ENCODE data around the gene MRPL43.

MRPL43 gene

DNA sequence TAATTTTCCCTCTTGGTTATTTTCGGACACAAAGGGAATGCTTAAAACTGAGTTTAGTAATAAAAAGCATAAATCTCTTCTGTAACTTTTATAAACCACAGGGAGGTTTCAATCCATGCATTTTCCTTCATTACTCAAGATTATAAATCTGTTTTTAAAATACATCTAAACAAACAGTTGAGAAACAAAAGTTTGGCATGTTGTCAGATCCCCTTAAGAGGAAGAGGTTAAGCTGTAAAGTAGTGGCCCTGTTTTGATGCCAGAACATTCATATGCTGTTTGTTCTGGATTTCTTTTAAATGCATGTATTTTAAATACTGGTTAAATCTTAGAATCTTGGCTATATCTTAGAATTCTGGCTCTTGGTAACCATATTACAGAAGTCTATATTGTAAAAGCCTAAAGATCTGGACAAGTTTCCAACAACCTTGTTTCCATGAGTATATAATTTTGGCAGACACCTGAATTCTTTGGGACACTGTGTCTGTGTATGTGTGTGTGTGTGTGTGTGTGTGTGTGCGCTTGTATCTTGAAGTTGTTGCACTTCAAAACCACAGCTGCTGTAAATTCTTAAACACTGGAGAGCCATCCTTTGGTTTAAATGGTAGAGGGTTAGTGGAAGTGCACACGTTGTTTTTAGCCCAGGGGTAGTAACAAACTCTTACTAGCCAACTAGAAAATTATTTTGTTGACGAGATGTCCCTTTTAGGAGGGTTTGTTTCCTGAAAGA lies 24.8 kb downstream of the MRPL43 start:
- no peak for DNase-seq

DNA sequence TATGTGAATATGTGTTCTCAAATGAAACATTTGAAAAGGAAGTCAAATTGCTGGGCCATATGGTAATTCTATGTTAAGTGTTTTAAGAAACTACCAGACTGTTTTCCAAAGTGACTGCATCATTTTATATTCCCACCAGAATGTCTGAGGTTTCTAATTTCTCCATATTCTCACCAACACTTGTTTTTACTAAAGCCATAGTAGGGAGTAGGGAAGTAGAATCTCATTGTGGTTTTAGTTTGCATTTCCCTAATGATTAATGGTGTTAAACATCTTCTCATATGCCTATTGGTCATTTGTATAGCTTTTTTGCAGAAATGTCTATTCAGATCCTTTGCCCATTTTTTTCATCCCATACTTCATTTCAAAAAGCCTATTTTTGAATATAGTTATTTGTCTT lies 27.0 kb downstream of the MRPL43 start:
- no peak for DNase-seq

DNA sequence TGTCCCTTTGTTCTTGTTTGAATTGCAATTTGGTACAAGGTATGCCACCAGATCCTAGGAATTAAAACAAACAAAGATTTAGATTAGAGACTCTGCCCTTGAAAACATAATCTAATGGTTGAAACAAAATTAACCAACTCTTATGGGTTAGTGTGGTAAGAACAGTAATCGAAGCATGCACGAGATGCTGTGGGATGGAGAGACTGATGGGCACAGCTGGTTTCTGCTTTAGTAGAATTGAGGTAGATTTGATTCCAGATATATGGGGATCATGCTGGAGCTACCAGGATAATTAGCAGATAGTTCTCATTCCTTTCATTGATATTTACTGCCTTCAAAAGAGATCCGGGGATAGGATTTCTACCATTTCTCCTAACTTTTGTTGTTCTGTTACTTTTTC lies 38.4 kb downstream of the MRPL43 start:
- no peak for DNase-seq

DNA sequence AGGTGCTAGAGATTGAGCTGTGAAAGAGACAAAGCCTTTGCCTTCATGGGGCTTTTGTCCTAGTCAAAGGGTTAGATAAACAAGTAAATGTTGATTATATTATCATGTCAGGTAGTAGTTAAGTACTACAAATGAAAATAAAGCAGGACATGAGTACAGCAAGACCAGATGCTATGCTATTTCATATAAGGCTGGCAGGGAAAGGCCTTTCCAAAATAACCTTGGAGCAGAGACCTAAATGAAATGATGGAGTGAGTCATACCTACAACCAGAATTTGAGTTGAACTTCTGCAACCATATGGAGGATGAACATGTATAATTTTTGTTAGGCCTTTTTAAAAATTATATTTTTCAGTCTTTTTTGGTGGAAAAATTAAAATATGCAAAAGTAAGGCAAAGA lies 41.5 kb downstream of the MRPL43 start:
- DNase-seq = no peak

DNA sequence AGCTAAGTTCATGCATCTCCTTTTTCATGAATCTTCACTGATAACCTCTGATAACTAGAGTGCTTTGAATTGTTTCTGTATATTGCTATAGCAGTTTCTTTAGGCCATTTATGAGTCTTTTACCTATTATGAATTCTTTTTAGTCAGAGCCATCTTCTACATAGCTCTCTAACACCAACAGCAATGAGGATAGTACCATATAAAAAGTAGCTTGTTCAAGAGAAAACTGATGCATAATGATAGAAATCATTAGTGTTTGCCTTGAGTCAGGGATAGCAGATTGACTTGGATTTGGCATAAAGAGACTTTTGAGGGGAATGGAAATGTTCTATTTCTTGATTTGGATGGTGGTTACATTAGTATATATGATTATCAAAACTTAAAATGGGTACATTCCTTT lies 43.8 kb downstream of the MRPL43 start:
- DNase-seq = no peak

DNA sequence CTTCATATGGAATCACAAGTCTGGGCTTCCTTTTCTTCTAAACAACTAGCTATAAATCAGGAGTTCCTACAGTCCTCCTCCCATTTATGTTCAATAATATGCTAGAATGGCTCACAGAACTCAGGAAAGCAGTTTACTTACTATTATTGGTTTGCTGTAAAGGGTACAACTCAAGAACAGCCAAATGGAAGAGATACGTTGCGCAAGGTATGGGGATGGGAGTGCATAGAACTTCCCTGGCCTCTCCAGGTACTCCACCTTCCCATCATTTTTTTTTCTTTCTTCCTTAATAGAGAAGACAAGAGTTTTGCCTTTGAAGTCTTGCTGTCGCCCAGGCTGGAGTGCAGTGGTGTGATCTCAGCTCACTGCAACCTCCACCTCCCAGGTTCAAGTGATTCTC lies 45.1 kb downstream of the MRPL43 start:
- DNase-seq = no peak

DNA sequence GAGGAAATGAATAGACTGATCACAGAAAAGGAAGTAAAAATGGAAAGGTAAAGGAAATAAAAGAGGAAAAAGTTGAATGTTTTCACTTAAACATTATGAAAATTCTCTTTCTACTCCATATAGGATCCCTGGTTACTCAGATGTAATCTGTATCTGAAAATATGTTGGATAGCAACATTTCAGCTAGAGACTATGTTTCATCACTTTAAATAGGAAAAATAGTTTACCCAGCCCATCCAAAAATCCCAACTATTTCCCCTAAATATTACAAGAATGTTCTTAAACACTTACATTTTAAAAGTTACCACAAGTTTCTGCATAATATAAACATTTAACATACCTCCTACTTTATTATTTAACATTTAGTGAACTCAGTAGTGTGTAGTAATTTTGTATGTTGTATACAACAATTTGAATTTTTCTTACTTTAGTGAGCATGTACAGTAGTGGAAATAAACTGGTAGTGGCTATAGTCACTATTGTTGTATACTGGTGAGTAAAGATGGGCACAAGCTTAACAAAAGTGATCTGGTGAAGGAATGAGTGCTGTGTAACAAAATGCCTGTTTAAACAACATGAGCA lies 47.4 kb downstream of the MRPL43 start:
- no peak for DNase-seq

All from KG1 (cell line).